GM20431 (cell line): Measurements from ENCODE around the gene KLRD1.
"Not testable (repeated sequence)": the region's sequence is repeated elsewhere in the genome, so short reads cannot be mapped to it uniquely, and the experiment has no call there.

Experiments used
- in situ Hi-C: fragments of 300-500 bp; cut with MseI, MboI; formaldehyde crosslinking; loops from one replicate; pipeline ENCODE4 v1.15.0; 2020; ENCODE audit warnings: low sequenced_read_pairs; ENCODE audit not compliant: unreplicated experiment

The KLRD1 gene

GRCh38 chr12:10307630-10308029 lies at the start of gene KLRD1:
Gene KLRD1, plus strand, starts transcription at chr12:10307870. Its CDS starts 208 bp downstream, at chr12:10308078.
- in situ Hi-C loops, result no loop called here

GRCh38 chr12:10260927-10261326 lies 46.7 kb upstream of the KLRD1 start:
- in situ Hi-C loops, result no loop called here

GRCh38 chr12:10268037-10268436 lies 39.6 kb upstream of the KLRD1 start:
- in situ Hi-C loops, result no loop called here

- in situ Hi-C loops, result no loop called here
Observed at GRCh38 chr12:10272467-10272866, 35.2 kb upstream of the KLRD1 start.

GRCh38 chr12:10276774-10277173 lies 30.9 kb upstream of the KLRD1 start:
- in situ Hi-C loops, result no loop called here

GRCh38 chr12:10278104-10278503 lies 29.6 kb upstream of the KLRD1 start:
- in situ Hi-C loops, result no loop called here

- in situ Hi-C loops, result no loop called here
Observed at GRCh38 chr12:10279937-10280336, 27.7 kb upstream of the KLRD1 start.

GRCh38 chr12:10283027-10283426 lies 24.6 kb upstream of the KLRD1 start:
- in situ Hi-C loops, result no loop called here

- in situ Hi-C loops, result no loop called here
Observed at GRCh38 chr12:10285919-10286318, 21.8 kb upstream of the KLRD1 start.

- in situ Hi-C loops, result no loop called here
Observed at GRCh38 chr12:10289005-10289754, 18.5 kb upstream of the KLRD1 start.

- in situ Hi-C loops, result no loop called here
Observed at GRCh38 chr12:10291030-10291429, 16.6 kb upstream of the KLRD1 start.

- in situ Hi-C loops, result no loop called here
Observed at GRCh38 chr12:10293151-10293550, 14.5 kb upstream of the KLRD1 start.

- in situ Hi-C loops, result no loop called here
Observed at GRCh38 chr12:10293570-10294227, 14.0 kb upstream of the KLRD1 start.

- in situ Hi-C loops, result no loop called here
Observed at GRCh38 chr12:10301103-10301502, 6.6 kb upstream of the KLRD1 start.

GRCh38 chr12:10304161-10304574 lies 3.5 kb upstream of the KLRD1 start:
- in situ Hi-C loops, result no loop called here

- in situ Hi-C loops, result no loop called here
Observed at GRCh38 chr12:10305411-10305810, 2.3 kb upstream of the KLRD1 start.

GRCh38 chr12:10310926-10311720 lies 3.5 kb downstream of the KLRD1 start:
- in situ Hi-C loops, result no loop called here

- in situ Hi-C loops, result no loop called here
Observed at GRCh38 chr12:10319388-10319787, 11.7 kb downstream of the KLRD1 start.

- in situ Hi-C loops, result no loop called here
Observed at GRCh38 chr12:10320643-10321042, 13.0 kb downstream of the KLRD1 start.

- in situ Hi-C loops, result not testable (repeated sequence)
Observed at GRCh38 chr12:10328691-10329090, 21.0 kb downstream of the KLRD1 start.
